ENCODE measurements around the gene PER3.

DNA sequence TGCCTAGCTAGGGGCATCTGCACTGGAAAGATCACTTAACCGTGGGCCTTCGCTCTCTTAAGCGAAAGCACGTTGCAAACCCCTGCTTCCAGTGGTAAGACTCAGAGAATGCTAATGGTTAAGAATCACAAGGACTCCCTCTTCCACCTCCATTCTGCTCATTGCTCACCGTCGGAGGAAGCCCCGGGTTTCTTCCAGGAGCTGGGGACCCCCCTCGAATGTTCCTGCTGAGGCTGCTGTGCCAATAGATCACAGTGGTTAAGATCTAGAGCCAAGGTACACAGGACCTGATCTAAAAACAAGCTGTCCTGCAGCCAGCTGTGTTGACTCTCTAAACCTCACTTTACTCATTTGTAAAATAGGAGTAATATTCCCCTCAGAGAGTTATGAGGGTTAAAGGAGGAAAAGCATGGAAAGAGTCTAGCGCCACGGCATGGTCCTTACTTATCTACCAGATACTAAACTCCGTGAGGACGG lies 12.2 kb upstream of the PER3 start:
- TF ChIP-seq POLR2AphosphoS5 (IDR thresholded peaks at IDR 0.05) (no peak), EP300 (IDR thresholded peaks at IDR 0.05) (no peak), POLR2A (IDR thresholded peaks at IDR 0.05) (no peak)
- TF ChIP-seq, protein P1, sequence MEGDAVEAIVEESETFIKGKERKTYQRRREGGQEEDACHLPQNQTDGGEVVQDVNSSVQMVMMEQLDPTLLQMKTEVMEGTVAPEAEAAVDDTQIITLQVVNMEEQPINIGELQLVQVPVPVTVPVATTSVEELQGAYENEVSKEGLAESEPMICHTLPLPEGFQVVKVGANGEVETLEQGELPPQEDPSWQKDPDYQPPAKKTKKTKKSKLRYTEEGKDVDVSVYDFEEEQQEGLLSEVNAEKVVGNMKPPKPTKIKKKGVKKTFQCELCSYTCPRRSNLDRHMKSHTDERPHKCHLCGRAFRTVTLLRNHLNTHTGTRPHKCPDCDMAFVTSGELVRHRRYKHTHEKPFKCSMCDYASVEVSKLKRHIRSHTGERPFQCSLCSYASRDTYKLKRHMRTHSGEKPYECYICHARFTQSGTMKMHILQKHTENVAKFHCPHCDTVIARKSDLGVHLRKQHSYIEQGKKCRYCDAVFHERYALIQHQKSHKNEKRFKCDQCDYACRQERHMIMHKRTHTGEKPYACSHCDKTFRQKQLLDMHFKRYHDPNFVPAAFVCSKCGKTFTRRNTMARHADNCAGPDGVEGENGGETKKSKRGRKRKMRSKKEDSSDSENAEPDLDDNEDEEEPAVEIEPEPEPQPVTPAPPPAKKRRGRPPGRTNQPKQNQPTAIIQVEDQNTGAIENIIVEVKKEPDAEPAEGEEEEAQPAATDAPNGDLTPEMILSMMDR (IDR thresholded peaks at IDR 0.05): no peak
